ENCODE data around the gene IL34.

IL34 gene

GRCh38 chr16:70689970-70690891 lies 43.9 kb downstream of the IL34 start:
- DNase-seq (ENCODE audit: low read depth, low spot score), result no peak
- in situ Hi-C loops (cut with HindIII; ENCODE audit: low sequenced_read_pairs), result no loop called here
- no peak for TF ChIP-seq CTCF (IDR thresholded peaks at IDR 0.05; ENCODE audit: low read depth, low read length)
- no peak overlapping the region for H3K4me3 ChIP-seq (ENCODE audit: low read depth, low read length)

- in situ Hi-C loops (cut with HindIII; ENCODE audit: low sequenced_read_pairs), result no loop called here
- H3K4me3 ChIP-seq (ENCODE audit: low read depth, low read length), result no peak overlapping the region
- no peak for TF ChIP-seq CTCF (IDR thresholded peaks at IDR 0.05; ENCODE audit: low read depth, low read length)
- peak; percentile 96 for DNase-seq (ENCODE audit: low read depth, low spot score)
Observed at GRCh38 chr16:70691223-70692129, 45.1 kb downstream of the IL34 start.

GRCh38 chr16:70692130-70692872 lies 45.9 kb downstream of the IL34 start:
- in situ Hi-C loops (cut with HindIII; ENCODE audit: low sequenced_read_pairs), result no loop called here
- no peak for TF ChIP-seq CTCF (IDR thresholded peaks at IDR 0.05; ENCODE audit: low read depth, low read length)
- H3K4me3 ChIP-seq (ENCODE audit: low read depth, low read length), result no peak overlapping the region
- no peak for DNase-seq (ENCODE audit: low read depth, low spot score)

GRCh38 chr16:70692873-70693671 lies 46.7 kb downstream of the IL34 start:
- DNase-seq (ENCODE audit: low read depth, low spot score), result no peak
- TF ChIP-seq CTCF (IDR thresholded peaks at IDR 0.05; ENCODE audit: low read depth, low read length), result no peak
- in situ Hi-C loops (cut with HindIII; ENCODE audit: low sequenced_read_pairs), result no loop called here
- no peak overlapping the region for H3K4me3 ChIP-seq (ENCODE audit: low read depth, low read length)

- DNase-seq (ENCODE audit: low read depth, low spot score), result peak; percentile 65
- in situ Hi-C loops (cut with HindIII; ENCODE audit: low sequenced_read_pairs), result no loop called here
- H3K4me3 ChIP-seq (ENCODE audit: low read depth, low read length), result no peak overlapping the region
- TF ChIP-seq CTCF (IDR thresholded peaks at IDR 0.05; ENCODE audit: low read depth, low read length), result no peak
Observed at GRCh38 chr16:70694088-70694867, 47.9 kb downstream of the IL34 start.
